MCF 10A (cell line): ENCODE data around the gene PTPRR. TPM values are rescaled to one million over a fixed set of nuclear protein-coding genes. Genes with fewer than 3 reads are reported as not detected.
A peak's percentile ranks its signal among the peaks of the same experiment; 100 is the strongest.

ENCODE experiments used
- BruUV-seq: library from RNA; stranded (reverse); fragments of 400-500 nt; replicated peaks from 2 replicates; lab custom pipeline; 2021; lab: Mats Ljungman, UMichigan
- CTCF ChIA-PET: fragments of 300-600 bp; sonication (Branson Sonifier 250); formaldehyde crosslinking; extraction: SDS; loops from one replicate; lab custom pipeline; 2021; ENCODE audit warnings: antibody characterized with exemption, inconsistent platforms; lab: Yijun Ruan, JAX
- POLR2A ChIA-PET: fragments of 300-600, 350-650 bp; sonication (Branson Sonifier 250); formaldehyde crosslinking; extraction: SDS; loops from one replicate; lab custom pipeline; 2020; ENCODE audit warnings: antibody characterized with exemption, inconsistent platforms; lab: Yijun Ruan, JAX
- DNase-seq: peaks from one replicate; pipeline ENCODE4 v3.0.0-alpha.2; 2018; ENCODE audit not compliant: unreplicated experiment
- H3K27ac Mint-ChIP-seq: one replicate; pipeline ENCODE4 v1.8.0; 2022; ENCODE audit warnings: mild to moderate bottlenecking, low read depth, mixed read lengths; ENCODE audit not compliant: unreplicated experiment
- H3K27me3 Mint-ChIP-seq: one replicate; pipeline ENCODE4 v1.8.0; 2022; ENCODE audit warnings: mixed read lengths; ENCODE audit not compliant: insufficient read depth, unreplicated experiment
- H3K36me3 Mint-ChIP-seq: one replicate; pipeline ENCODE4 v1.8.0; 2022; ENCODE audit warnings: mild to moderate bottlenecking, moderate library complexity, mixed read lengths; ENCODE audit not compliant: insufficient read depth, unreplicated experiment
- H3K4me1 Mint-ChIP-seq: one replicate; pipeline ENCODE4 v1.8.0; 2022; ENCODE audit warnings: mixed read lengths; ENCODE audit not compliant: insufficient read depth, unreplicated experiment
- H3K4me3 Mint-ChIP-seq: one replicate; pipeline ENCODE4 v1.8.0; 2022; ENCODE audit warnings: mild to moderate bottlenecking, moderate library complexity, mixed read lengths; ENCODE audit not compliant: unreplicated experiment
- H3K9me3 Mint-ChIP-seq: one replicate; pipeline ENCODE4 v1.8.0; 2022; ENCODE audit warnings: mixed read lengths; ENCODE audit not compliant: unreplicated experiment
- intact Hi-C: fragments of 100-400 bp; cut with micrococcal nuclease; formaldehyde crosslinking; loops from 2 replicates; pipeline ENCODE4 v1.14.1; 2022
- total RNA-seq: library from RNA; stranded (reverse); gene quantifications from 2 replicates; pipeline ENCODE4 v1.2.3, GENCODE V29; 2022
- TF ChIP-seq, protein P1 (sequence below): fragments of 200-600 bp; IDR thresholded peaks from one replicate; pipeline ENCODE4 v1.8.0; 2022; ENCODE audit warnings: antibody characterized with exemption, mild to moderate bottlenecking; ENCODE audit not compliant: unreplicated experiment

The PTPRR gene
- total RNA-seq, 1 experiment from 2014 or later = not detected

DNA sequence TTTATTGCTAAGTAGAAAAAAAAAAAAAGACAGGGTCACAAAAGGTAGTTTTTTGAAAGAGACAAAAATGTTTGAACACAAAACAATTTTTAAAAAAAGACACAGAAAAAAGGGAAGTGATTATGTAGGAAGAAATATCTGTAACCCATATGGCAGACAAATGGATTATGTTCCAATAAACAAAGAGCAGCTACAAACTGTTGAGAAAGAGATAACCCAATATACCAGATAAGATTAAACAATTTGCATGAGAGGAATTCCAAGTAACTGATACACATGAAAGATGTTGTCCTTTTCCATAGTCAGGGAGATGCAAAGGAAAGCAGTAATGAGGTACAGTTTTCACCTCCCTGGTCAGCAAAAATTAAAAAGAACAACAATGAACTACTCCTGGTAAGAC lies 44.9 kb downstream of the PTPRR start:
- no TSS peak for BruUV-seq
- ChIA-PET CTCF (interaction anchor here (0.7 kb wide), 1 partner anchor 477 kb away, joined by 4 read pairs; no protein-coding TSS in a partner anchor), POLR2A (interaction anchor here (1.0 kb wide), 1 partner anchor 23 kb away, joined by 4 read pairs; no protein-coding TSS in a partner anchor)
- no peaks in the 10 kb centered on the region for H3K36me3 Mint-ChIP-seq
- intact Hi-C loops = no loop called here
- no peaks in the 10 kb centered on the region for H3K27me3 Mint-ChIP-seq
- TF ChIP-seq, protein P1, sequence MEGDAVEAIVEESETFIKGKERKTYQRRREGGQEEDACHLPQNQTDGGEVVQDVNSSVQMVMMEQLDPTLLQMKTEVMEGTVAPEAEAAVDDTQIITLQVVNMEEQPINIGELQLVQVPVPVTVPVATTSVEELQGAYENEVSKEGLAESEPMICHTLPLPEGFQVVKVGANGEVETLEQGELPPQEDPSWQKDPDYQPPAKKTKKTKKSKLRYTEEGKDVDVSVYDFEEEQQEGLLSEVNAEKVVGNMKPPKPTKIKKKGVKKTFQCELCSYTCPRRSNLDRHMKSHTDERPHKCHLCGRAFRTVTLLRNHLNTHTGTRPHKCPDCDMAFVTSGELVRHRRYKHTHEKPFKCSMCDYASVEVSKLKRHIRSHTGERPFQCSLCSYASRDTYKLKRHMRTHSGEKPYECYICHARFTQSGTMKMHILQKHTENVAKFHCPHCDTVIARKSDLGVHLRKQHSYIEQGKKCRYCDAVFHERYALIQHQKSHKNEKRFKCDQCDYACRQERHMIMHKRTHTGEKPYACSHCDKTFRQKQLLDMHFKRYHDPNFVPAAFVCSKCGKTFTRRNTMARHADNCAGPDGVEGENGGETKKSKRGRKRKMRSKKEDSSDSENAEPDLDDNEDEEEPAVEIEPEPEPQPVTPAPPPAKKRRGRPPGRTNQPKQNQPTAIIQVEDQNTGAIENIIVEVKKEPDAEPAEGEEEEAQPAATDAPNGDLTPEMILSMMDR = no peak
- no peak overlapping the region for H3K27ac Mint-ChIP-seq
- peaks cover 9% of the 10 kb centered on the region for H3K4me1 Mint-ChIP-seq
- H3K4me3 Mint-ChIP-seq = no peak overlapping the region
- H3K9me3 Mint-ChIP-seq = no peaks in the 10 kb centered on the region
- DNase-seq = no peak

DNA sequence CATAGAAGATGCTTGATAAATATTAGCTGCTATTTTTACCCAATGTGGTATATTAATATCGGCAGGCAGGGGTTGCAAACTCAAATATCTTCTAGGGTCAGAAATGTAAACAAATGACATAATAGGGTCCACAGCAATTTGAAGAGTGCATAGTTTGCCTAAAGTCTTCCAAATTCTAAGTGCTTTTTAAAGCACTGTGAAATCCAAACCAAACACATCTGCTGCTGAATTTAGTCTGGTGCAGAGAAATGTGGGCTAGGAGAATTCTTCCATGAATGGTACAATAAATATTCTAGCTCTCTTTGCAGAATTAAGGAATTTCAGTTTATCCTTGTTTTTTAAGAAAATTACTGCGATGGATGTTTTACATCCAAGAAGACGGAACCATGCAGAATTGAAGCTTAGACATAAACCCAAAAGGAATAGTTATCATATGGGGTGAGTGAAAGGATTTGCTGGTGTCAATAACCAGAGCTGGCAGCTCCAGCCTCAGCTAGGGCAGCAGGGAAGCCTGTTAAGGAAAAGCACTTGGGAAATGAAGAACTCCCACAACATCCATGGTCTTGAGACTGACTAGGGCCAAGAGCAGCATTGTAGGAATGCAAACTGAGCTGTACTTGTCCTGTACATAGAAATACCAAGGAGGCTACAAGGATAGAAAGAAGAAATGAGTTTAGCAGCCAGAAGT lies 65.5 kb downstream of the PTPRR start:
- TF ChIP-seq, protein P1 = no peak
- H3K27ac Mint-ChIP-seq = no peak overlapping the region
- H3K27me3 Mint-ChIP-seq = no peaks in the 10 kb centered on the region
- ChIA-PET POLR2A (interaction anchor here (0.5 kb wide), 1 partner anchor 126 kb away, joined by 3 read pairs; no protein-coding TSS in a partner anchor), CTCF (no interaction called here)
- H3K36me3 Mint-ChIP-seq = no peaks in the 10 kb centered on the region
- no peaks in the 10 kb centered on the region for H3K9me3 Mint-ChIP-seq
- H3K4me3 Mint-ChIP-seq = no peak overlapping the region
- peaks cover 34% of the 10 kb centered on the region for H3K4me1 Mint-ChIP-seq
- no TSS peak for BruUV-seq
- DNase-seq = no peak
- intact Hi-C loops = no loop called here

DNA sequence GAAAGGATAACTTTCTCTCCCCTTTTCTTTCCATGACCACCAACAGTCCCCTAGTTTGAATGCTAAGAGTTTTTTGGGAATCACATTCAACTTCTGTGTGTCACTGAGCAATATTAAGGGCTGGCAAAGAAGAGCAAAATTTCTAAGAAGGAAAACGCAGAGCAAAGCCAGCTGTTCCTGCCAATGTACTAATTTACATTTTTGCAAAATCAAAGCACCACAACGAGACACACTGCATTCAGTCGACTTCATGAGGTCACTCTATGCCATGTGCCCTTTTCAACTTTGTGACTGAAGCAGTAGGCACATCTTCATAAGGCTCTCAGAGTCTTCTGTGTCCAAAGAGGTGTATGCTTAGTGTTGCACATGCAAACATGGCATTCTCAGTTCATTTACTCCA lies 66.4 kb downstream of the PTPRR start:
- POLR2A ChIA-PET = interaction anchor here (0.7 kb wide), 1 partner anchor 17 kb away, joined by 3 read pairs; no protein-coding TSS in a partner anchor
- Mint-ChIP-seq H3K9me3 (no peaks in the 10 kb centered on the region), H3K27ac (no peak overlapping the region), H3K36me3 (no peaks in the 10 kb centered on the region), H3K4me1 (peaks cover 38% of the 10 kb centered on the region), H3K4me3 (no peak overlapping the region), H3K27me3 (no peaks in the 10 kb centered on the region)
- TF ChIP-seq, protein P1 = no peak
- no peak for DNase-seq
- intact Hi-C loops = no loop called here
- CTCF ChIA-PET = interaction anchor here (1.2 kb wide), 1 partner anchor 120 kb away, joined by 4 read pairs; no protein-coding TSS in a partner anchor
- BruUV-seq = no TSS peak

DNA sequence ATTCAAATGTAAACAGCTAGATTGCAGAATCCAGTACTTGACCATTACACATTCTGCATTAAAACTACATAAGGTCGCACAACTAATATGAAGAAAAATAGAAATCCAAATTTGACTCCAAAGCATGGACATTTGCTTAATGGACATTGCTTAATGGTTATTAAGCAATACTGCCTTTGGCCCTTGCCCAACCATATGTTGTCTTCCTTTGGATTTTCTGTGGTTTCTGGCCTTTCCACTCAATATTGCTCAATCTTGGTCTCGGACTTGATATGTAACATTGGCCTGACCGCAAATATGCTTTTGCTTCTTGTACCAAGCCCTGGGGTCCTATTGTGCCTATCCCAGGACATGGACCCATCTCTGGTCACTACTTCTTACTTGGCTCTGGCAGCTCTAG lies 67.2 kb downstream of the PTPRR start:
- Mint-ChIP-seq H3K4me1 (peaks cover 38% of the 10 kb centered on the region), H3K27me3 (no peaks in the 10 kb centered on the region), H3K9me3 (no peaks in the 10 kb centered on the region), H3K4me3 (no peak overlapping the region), H3K36me3 (no peaks in the 10 kb centered on the region), H3K27ac (no peak overlapping the region)
- ChIA-PET CTCF (interaction anchor here (1.2 to 2.0 kb wide), 3 partner anchors 120 to 161 kb away, joined by 4 to 14 read pairs (median 8); no protein-coding TSS in a partner anchor), POLR2A (interaction anchor here (1.0 kb wide), 1 partner anchor 23 kb away, joined by 4 read pairs; no protein-coding TSS in a partner anchor)
- TF ChIP-seq, protein P1 = no peak
- intact Hi-C loops = loop anchor here (1.0 kb wide), 1 partner anchor 161 kb away; no protein-coding TSS in a partner anchor
- no TSS peak for BruUV-seq
- peak; percentile 95 for DNase-seq
